ENCODE results near the gene FBN3.

Gene FBN3

DNA sequence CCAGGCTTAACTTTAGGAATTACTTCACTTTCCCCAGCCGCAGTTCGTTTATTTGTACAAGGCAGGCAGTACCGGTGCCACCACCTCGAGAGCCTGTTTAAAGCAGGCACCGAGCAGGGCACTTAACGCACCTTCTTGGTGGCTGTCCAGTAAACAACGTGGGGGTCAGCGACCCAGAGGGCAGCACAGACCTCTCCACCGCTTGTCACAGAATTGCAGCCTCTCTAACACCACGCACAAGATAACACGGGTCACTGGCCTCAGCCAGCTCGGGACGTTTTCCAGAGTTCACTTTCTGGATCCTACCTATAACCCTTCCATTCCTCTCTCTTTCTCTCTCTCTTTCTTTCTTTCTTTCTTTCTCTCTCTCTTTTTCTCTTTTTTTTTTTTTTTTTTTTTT is 127.1 kb downstream of the FBN3 start:
- no peak for DNase-seq (ENCODE audit: low read depth in 3 of 3)

DNA sequence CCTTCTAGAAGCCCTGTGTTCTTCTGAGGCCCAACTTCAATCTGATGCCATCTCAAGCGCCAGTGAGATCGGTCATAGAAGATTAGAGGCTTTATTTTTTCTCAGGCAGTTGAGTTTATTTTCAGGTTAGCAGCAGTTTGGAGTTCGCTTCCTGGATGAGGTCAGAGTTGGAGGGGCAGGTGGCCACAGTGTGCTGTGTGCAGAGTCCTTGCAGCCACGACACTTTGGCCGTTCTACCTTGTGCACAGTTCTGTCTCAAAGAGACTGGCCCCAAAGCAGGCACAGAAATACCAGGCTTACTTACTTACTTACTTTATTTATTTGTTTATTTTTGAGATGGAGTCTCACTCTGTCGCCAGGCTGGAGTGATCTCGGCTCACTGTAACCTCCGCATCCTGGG is 128.0 kb downstream of the FBN3 start:
- DNase-seq (ENCODE audit: low read depth in 3 of 3), result no peak

DNA sequence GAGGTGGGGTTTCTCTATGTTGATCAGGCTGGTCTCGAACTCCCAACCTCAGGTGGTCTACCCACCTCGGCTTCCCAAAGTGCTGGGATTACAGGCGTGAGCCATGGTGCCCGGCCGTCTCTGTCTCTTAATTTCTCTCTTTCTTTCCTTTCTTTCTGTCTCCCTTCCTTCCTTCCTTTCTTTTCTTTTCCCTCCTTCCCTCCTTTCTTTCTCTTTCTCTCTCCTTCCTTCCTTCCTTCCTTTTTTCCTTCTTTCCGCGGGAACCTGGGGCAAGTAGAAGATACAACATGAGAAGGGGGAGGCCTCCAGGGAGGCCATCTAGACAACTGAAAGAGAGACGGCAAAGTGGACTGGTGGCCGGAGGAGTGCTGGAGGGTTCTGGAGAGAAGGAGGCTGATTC is 128.7 kb downstream of the FBN3 start:
- DNase-seq (ENCODE audit: low read depth in 3 of 3), result no peak

DNA sequence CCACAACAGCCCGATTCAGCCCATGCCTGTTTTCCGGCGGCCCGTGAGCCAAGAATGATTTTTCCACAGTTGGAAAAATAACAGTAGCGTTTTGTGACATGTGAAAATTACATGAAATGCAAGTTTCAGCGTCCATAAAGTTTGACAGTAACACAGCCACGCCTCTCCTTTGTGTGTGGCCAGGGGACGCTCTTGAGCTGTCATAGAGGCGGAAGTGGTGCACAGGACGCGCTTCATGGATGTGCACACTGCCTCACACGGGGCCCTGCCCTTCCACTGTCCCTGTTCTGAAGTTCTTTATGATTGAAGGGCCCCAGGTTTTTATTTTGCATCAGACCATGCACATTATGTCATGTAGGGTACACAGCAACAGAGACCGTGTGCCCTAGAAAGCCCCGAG is 131.6 kb downstream of the FBN3 start:
- no peak for DNase-seq (ENCODE audit: low read depth in 3 of 3)
